GM21515 (cell line): ENCODE data around the gene ITK.
"Not testable (repeated sequence)": the region's sequence is repeated elsewhere in the genome, so short reads cannot be mapped to it uniquely, and the experiment has no call there.

ENCODE experiments used
- ATAC-seq: cut with Tn5 transposase; IDR thresholded peaks from one replicate; pipeline ENCODE4 v1.9.1; 2021; ENCODE audit not compliant: unreplicated experiment

Gene ITK

DNA sequence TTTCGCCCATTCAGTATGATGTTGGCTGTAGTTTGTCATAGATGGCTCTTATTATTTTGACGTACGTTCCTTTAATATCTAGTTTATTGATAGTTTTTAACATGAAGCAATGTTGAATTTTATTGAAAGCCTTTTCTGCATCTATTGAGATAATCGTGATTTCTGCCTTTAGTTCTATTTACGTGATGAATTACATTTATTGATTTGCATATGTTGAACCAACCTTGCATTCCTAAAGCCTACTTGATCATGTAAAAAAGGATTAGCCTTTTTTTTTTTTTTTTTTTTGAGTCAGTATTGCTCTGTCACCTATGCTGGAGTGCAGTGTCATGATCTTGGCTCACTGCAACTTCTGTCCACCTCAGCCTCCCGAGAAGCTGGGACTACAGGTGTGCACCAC is 25.1 kb downstream of the ITK start:
- no peak for ATAC-seq

GRCh38 chr5:157210652-157211051 is 30.0 kb downstream of the ITK start:
- not testable (repeated sequence) for ATAC-seq

DNA sequence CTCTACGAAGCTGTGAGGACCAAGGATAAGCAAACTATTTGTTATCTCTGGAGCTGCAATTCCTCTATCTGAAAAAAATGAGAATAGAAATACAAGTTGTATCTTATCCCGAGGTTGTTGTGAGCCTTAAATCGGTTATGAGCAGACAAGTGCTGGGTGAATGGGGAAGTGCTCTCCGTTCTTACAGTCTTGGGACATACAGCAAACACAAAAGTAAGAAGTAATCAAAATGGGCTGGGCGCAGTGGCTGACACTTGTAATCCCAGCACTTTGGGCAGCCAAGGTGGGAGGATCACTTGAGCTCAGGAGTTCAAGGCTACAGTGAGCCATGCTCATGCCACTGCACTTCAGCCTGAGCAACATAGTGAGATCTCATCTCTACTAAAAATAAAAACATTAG is 31.7 kb downstream of the ITK start:
- ATAC-seq = no peak

- ATAC-seq = no peak
Measured at GRCh38 chr5:157213527-157214243, 33.0 kb downstream of the ITK start.

DNA sequence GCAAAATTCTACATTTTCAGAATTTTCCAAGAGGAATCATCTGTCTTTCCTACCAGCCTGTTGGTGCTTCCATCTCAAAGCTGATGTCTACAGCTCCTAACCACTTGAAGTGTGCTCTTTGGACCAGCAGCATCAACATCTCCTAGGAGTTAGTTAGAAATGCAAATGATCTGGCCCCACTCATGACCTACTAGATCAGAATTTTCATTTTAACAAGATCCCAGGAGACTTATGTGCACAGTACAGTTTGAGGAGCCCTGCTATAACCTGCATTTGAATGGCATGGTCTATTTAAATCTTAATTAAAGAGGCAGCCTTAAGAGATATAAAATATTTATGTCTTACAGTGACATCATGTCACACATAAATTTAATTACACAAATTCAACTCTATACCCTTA is 33.8 kb downstream of the ITK start:
- no peak for ATAC-seq

DNA sequence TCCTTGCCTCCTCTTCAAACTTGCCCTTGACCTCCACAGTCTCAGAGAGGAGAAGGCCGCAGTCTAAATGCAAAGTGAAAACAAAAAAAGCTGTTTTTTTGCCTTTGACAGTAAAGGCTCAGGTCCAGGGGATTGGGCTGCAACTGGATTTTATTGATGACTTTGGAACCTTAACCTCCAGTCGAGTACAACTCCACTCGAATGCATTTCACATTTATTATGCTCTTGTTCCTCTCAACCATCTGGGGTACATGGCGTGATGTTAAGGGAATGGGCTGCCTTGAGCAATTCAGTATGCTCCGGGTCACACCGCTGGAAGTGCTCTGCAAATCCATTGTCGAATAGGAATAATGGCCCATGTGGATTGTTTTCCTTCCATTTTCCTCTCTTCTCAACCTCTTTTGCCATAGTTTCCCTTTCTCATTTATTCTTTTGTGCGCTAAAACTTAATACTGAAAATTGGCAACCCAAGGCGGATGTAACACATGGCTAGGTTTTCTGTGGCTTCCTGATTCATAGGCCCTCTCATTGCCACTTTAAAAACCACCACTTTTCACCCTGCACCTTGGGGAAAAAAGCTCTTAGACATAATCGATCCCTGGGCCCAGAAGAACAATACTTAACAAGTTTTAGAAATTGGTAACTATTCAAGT is 34.3 kb downstream of the ITK start:
- ATAC-seq = peak; percentile 40

DNA sequence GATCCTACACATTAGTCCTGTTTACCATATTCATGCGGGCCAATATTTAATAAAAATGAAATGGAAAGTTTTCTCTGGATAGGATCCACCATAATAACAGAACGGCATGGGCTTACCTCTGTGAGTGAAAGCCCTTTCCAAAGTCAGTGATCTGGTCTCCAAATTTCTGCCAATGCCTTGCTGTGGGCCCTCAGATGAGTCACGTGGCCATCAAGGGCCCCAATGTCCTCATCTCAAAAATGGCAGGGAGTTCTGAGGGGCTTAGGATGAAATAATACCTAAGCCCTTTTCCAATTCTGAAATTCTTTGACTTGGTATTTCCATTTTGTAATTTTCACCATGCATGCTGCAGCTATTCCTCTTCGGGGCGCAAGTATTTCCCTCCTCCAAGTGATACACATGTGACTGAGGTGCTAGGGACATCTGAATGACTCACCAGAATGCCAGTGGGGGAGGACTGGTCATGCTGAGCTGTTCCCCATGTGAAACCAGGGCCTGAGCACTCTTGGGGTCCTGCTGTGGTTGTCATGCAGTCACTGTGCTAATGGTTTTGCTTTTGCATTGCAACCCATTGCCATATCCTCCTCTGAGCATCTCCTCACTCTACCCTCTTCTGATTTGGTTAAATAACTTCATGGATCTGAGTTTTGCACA is 35.0 kb downstream of the ITK start:
- no peak for ATAC-seq

DNA sequence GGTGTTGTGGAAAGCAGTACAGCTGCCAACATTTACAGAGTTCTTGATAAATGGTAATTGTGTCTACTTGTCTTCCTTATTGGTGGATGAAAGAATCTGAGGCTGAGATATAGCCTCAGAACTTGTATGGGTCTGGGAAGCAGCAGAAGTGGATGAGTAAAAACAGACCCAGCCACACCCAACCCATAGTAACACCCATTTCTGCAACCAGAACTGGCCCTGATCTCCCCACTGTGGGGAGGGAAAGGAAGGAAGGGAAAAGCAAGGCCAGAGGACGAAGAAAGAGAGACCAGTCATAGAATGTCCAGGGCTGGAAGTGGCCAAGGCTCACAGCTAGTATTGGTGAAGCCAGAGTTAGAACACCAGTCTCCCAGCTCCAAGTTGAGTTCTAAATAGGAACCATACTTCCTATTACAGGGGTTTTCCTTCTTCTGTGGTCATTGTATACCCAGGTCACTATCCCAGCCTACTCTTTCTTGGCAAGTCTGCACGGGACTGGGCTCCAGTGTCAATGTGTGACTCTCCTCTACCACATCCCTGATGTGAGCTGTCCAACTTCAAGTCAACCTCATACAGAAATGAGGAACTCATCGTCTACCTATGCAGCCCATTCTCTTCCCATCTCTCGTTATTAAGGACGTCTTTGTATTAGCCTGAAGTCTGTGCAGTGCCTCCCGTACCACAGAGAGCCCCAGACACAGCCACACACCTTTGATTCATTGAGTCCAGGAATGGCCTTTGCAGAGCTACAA is 35.9 kb downstream of the ITK start:
- ATAC-seq = no peak

DNA sequence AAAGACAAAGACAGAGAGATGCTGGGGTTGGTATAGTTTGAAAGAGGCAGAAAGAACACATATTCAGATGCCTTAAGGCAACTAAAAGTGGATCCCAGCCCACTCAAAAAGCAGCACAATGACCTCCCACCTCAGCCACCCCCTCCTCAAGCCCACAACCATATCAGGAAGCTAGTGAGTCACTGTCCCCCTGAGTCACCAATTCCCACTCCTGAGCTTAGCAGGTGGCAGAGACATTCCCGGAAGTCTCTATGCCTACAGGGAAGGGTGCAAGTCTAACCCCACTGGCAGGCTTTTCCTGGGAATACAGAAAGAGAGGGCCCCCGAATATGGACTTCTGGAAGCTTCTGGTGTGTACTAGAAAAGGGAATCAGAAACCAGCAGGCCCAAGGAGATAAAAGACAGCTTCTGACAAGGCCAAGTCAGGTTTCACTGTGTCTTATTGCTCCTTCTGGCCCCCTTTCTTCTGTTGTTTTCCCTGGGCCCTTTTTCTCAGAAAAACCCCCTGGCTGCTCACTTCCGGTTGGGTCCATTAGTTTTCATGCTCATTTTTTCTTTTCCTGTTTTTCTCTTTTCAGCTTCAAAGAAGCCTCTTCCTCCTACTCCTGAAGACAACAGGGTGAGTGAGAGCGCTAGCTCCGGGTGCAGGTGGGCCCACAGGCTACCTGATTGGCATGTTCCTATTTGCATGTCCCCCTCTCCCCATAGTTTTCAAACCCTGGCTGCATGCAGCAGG is 36.8 kb downstream of the ITK start:
- ATAC-seq = no peak

GRCh38 chr5:157219491-157220271 is 39.0 kb downstream of the ITK start:
- ATAC-seq = peak; percentile 64

GRCh38 chr5:157221959-157222358 is 41.3 kb downstream of the ITK start:
- ATAC-seq = no peak

- no peak for ATAC-seq
Measured at GRCh38 chr5:157222506-157223230, 42.0 kb downstream of the ITK start.

DNA sequence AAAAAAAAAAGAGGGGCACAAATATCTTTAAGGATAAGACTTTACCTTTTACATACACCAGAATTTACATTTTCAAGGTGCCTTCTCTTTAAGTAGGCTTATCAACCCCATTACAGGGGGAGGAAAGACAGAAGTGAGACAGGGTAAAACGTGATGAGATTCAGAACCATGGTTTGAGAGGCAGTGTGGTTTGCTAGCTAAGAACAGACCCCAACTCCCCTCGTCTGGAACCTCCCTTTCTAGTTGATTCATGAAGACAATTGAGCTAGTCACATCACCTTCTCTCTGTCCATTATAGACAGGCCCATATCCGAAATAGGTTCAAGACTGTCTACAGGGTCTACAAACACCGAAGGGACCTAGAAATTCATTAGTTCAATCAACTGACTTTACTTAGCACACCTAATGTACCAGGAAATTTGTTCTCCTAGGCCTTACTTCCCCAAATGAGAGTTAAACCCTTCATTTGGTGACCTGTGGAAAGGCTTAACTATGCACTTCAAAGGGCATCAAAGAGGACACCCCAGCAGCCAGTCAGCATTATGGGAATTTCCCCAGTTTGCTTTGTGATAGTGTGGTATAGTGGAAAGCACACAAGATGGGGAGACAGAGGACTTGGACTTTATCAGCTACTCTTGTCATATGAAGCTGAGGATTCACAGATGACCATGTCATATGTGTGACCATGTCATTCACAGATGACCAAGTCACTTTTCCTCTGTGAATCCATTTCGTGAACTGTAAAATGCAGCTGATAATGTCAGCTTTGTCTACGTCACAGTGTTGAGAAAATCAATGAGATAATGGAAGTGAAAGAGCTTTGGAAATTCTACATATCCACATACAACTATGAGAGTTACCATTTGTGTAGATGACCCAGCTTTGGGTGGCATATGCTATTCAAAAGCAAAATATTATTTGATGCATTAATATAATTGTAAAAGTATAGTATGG is 45.1 kb downstream of the ITK start:
- no peak for ATAC-seq

DNA sequence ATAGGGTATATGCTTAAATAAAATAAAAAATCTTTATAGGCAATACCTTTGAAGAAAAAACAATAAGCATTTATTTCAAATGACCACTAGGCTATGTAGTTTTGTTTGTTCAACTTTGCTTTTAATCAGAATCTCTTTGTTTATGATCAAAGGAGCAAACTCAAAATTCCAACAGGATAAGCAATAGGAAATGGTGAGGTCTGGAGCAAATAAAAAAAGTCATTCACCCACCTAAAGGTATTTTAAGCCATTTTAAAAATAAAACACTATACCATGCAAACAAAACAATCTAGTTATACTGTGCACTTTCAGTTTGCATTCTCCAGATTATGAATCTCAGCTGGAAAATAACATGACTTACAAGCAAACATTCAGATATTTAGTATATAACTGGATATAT is 50.0 kb downstream of the ITK start:
- no peak for ATAC-seq

DNA sequence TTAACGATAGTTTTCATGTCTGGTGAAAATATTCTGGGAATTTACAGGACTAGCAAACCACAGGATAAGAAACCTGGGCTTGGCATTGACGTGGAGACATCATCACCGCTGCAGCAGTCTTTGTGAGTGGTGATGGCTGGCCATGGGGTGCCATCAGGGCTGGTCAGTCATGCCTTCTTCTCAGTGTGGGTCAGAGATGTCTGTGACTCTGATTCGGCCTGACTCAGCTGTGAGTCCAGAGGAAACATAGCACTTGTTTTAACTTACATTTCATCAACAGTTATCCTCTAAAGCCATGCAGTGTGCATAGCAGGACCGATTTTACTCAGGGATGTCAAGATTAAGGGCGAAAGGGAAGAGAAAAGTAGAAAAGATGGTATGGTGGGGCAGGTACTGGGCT is 52.1 kb downstream of the ITK start:
- no peak for ATAC-seq

DNA sequence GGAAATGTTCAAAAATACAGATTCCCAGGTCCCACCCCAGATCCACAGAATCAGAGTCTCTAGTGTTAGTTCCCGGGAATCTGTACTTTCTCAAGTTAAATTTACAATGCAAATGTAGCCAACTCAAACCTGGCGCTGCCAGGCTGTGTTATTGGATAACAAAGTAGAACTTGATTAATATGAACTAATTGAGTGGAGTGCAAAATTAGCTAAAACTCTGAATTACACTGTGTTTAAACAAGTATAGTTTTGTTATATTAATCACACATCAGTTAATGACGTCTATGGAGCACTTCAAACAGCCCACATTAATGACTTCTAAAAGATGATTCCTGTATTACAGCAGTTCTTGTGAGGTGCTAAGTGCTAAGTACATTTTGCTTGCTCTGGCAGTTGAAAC is 52.9 kb downstream of the ITK start:
- no peak for ATAC-seq

DNA sequence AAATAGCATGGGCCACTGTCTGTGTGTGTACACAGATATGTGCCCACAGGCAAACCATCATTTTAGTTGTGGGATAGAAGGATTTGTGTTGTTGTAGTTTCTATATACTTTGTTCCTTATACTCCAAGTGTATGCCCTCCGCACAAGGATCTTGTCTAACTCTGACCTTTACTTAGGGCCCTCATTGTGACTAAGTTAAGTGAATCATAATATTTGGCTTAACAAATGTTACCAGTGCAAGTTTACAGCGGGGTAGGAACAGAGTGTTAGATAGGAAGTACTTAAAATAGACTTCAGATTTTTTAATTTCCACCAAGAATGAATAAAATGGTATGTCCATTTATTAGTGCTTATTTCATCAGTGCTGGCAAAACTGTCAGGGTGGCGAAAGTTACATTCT is 55.8 kb downstream of the ITK start:
- ATAC-seq = no peak

- ATAC-seq = no peak
Measured at GRCh38 chr5:157241483-157241882, 60.8 kb downstream of the ITK start.
